GM18526 (cell line): ENCODE measurements around the gene PCIF1.

ENCODE experiments used
- POLR2A ChIP-seq: IDR thresholded peaks from 3 replicates; pipeline ENCODE4 v1.6.1; 2011; ENCODE audit not compliant: insufficient read length; ENCODE audit errors: extremely low read depth

Gene PCIF1

GRCh38 chr20:45917790-45918141 lies 16.7 kb upstream of the PCIF1 start:
- TF ChIP-seq POLR2A = no peak

GRCh38 chr20:45918182-45918737 lies 16.2 kb upstream of the PCIF1 start:
- TF ChIP-seq POLR2A = no peak

GRCh38 chr20:45918779-45919537 lies 15.5 kb upstream of the PCIF1 start:
- no peak for TF ChIP-seq POLR2A

GRCh38 chr20:45919542-45920399 lies 14.7 kb upstream of the PCIF1 start:
- no peak for TF ChIP-seq POLR2A

GRCh38 chr20:45920462-45921336 lies 13.8 kb upstream of the PCIF1 start:
- TF ChIP-seq POLR2A = no peak

GRCh38 chr20:45921337-45922189 lies 12.9 kb upstream of the PCIF1 start:
- no peak for TF ChIP-seq POLR2A

GRCh38 chr20:45924391-45925261 lies 9.9 kb upstream of the PCIF1 start:
- TF ChIP-seq POLR2A = no peak

- no peak for TF ChIP-seq POLR2A
These were observed 8.5 kb upstream of the PCIF1 start for GRCh38 chr20:45925821-45926506.

- TF ChIP-seq POLR2A = no peak
These were observed 7.8 kb upstream of the PCIF1 start for GRCh38 chr20:45926731-45927070.

- TF ChIP-seq POLR2A = no peak
These were observed 7.2 kb upstream of the PCIF1 start for GRCh38 chr20:45927071-45927878.

GRCh38 chr20:45933266-45934045 lies 1.0 kb upstream of the PCIF1 start:
- TF ChIP-seq POLR2A = no peak

GRCh38 chr20:45934046-45934585 lies 367 bp upstream of the PCIF1 start:
- TF ChIP-seq POLR2A = no peak
